Germinal center (tissue), 1 donor: Measurements from ENCODE around the gene SCGB2A2.

Experiments used
- DNase-seq: peaks from one replicate; pipeline ENCODE4 v3.0.0; 2012; ENCODE audit warnings: mixed read lengths, low spot score

SCGB2A2 gene

GRCh38 chr11:62306227-62306626 is 36.3 kb downstream of the SCGB2A2 start:
- no peak for DNase-seq

GRCh38 chr11:62307950-62308349 is 38.0 kb downstream of the SCGB2A2 start:
- no peak for DNase-seq

GRCh38 chr11:62309991-62310390 is 40.0 kb downstream of the SCGB2A2 start:
- DNase-seq, result no peak

- no peak for DNase-seq
These were observed 45.5 kb downstream of the SCGB2A2 start for GRCh38 chr11:62315431-62315830.

GRCh38 chr11:62322524-62322923 is 52.6 kb downstream of the SCGB2A2 start:
- DNase-seq, result no peak
